Breast epithelium (tissue), 3 donors: ENCODE data around the gene REG1A.

Experiments
- CTCF ChIP-seq, 3 donors: fragments of 450-650 bp; IDR thresholded peaks; one replicate each; pipeline ENCODE4 v1.5.1; 2016 to 2017; ENCODE audit warnings: antibody characterized with exemption in 3 of 3, mild to moderate bottlenecking in 3 of 3, moderate library complexity in 3 of 3
- POLR2A ChIP-seq: fragments of 450-650 bp; IDR thresholded peaks from one replicate; pipeline ENCODE4 v1.6.1; 2016; ENCODE audit warnings: antibody characterized with exemption, mild to moderate bottlenecking, moderate library complexity
- POLR2AphosphoS5 ChIP-seq, 3 donors: sonication (generic); formaldehyde crosslinking; IDR thresholded peaks; one replicate each; pipeline ENCODE4 v1.6.1; 2017; ENCODE audit warnings: antibody characterized with exemption in 3 of 3

GRCh38 chr2:79131687-79132086, 11.4 kb downstream of the REG1A start:
- TF ChIP-seq CTCF (IDR thresholded peaks at IDR 0.05) (no peak), POLR2AphosphoS5 (IDR thresholded peaks at IDR 0.05) (no peak), POLR2A (no peak)
